Activated CD4-positive, alpha-beta T cell treated with anti-CD3 and anti-CD28 coated beads for 4 hours (primary cell): ENCODE measurements around the gene CC2D1A.

Experiments
- DNase-seq, 2 donors: peaks; one replicate each; pipeline ENCODE4 v3.0.0-alpha.2; 2020

Gene CC2D1A

GRCh38 chr19:13905634-13906520 is at the start of gene CC2D1A, which contains the start of gene BRME1:
Gene CC2D1A (plus strand): TSS chr19:13906201. CDS start chr19:13906442, 241 bp downstream.
Gene BRME1 (minus strand): TSS chr19:13906117. CDS start chr19:13904892, 1,225 bp downstream.
- DNase-seq = peak; percentile 95

- DNase-seq = no peak
These were observed 49.5 kb upstream of the CC2D1A start for GRCh38 chr19:13856497-13856896.

GRCh38 chr19:13859361-13859880 is 46.6 kb upstream of the CC2D1A start:
- no peak for DNase-seq

- no peak for DNase-seq
These were observed 45.2 kb upstream of the CC2D1A start for GRCh38 chr19:13860679-13861391.

- DNase-seq = no peak
These were observed 44.6 kb upstream of the CC2D1A start for GRCh38 chr19:13861392-13861713.

GRCh38 chr19:13861714-13862531 is 44.1 kb upstream of the CC2D1A start:
- peak; percentile 86 to 91 for DNase-seq

- no peak for DNase-seq
These were observed 41.8 kb upstream of the CC2D1A start for GRCh38 chr19:13864046-13864666.

- no peak for DNase-seq
These were observed 41.1 kb upstream of the CC2D1A start for GRCh38 chr19:13864667-13865570.

- no peak for DNase-seq
These were observed 40.2 kb upstream of the CC2D1A start for GRCh38 chr19:13865571-13866462.

GRCh38 chr19:13866463-13867046 is 39.4 kb upstream of the CC2D1A start:
- DNase-seq = no peak

- DNase-seq = no peak
These were observed 37.3 kb upstream of the CC2D1A start for GRCh38 chr19:13868663-13869062.

- DNase-seq = no peak
These were observed 36.7 kb upstream of the CC2D1A start for GRCh38 chr19:13869281-13869680.

GRCh38 chr19:13870873-13871272 is 35.1 kb upstream of the CC2D1A start:
- DNase-seq = no peak

GRCh38 chr19:13872339-13872694 is 33.7 kb upstream of the CC2D1A start:
- DNase-seq = no peak

- no peak for DNase-seq
These were observed 33.2 kb upstream of the CC2D1A start for GRCh38 chr19:13872695-13873389.

GRCh38 chr19:13873834-13874515 is 32.0 kb upstream of the CC2D1A start:
- no peak for DNase-seq

- no peak for DNase-seq
These were observed 30.2 kb upstream of the CC2D1A start for GRCh38 chr19:13875824-13876223.

- no peak for DNase-seq
These were observed 29.2 kb upstream of the CC2D1A start, which contains the start of gene NANOS3 for GRCh38 chr19:13876834-13877233. Gene NANOS3 (plus strand): TSS chr19:13877134. CDS start chr19:13877249, 115 bp downstream.

- DNase-seq = no peak
These were observed 28.7 kb upstream of the CC2D1A start for GRCh38 chr19:13877303-13877702.
